GM06990 (cell line): ENCODE results near the gene ACAA1.

Experiments
- DNase-seq: peaks from one replicate; pipeline ENCODE4 v3.0.0-alpha.2; 2011; ENCODE audit not compliant: insufficient read length; ENCODE audit errors: extremely low read depth
- H3K27me3 ChIP-seq: replicated peaks from 2 replicates; pipeline ENCODE4 v1.6.0; 2011; ENCODE audit warnings: low read length; ENCODE audit not compliant: control insufficient read depth, insufficient read depth
- H3K36me3 ChIP-seq: 2 replicates; pipeline ENCODE4 v1.5.1; 2011; ENCODE audit warnings: low read length; ENCODE audit not compliant: control insufficient read depth, insufficient read depth
- H3K4me3 ChIP-seq: replicated peaks from 2 replicates; pipeline ENCODE4 v1.5.1; 2011; ENCODE audit warnings: low read depth, mild to moderate bottlenecking, control low read depth, low read length
- CTCF ChIP-seq: IDR thresholded peaks from 2 replicates; pipeline ENCODE4 v1.5.1; 2011; ENCODE audit warnings: low read length, control low read depth, mild to moderate bottlenecking, inconsistent platforms; ENCODE audit not compliant: insufficient read depth, poor library complexity, severe bottlenecking

The ACAA1 gene

DNA sequence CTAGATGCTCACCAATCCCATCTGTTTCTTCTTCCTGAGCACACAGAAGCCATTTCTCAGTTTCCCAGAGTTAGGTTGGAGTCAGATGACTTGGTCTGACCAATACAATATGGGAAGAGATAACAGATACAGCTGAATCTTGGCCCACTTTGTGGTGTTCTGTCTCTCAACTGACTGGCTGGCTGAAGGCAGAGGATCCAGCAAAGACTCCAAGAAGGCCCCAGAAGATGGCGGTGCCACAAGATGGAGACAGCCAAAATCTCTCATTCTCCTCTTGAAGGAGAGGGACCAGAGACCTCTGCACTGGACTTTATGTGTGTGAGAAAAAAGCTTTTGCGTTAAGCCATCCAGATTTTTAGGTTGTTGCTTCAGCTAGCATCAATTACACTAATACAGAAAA is 20.2 kb upstream of the ACAA1 start:
- no peak overlapping the region for H3K4me3 ChIP-seq
- no peaks in the 10 kb centered on the region for H3K36me3 ChIP-seq
- H3K27me3 ChIP-seq = no peaks in the 10 kb centered on the region
- no peak for DNase-seq
- no peak for TF ChIP-seq CTCF

- H3K36me3 ChIP-seq = no peaks in the 10 kb centered on the region
- no peak for DNase-seq
- no peak overlapping the region for H3K4me3 ChIP-seq
- H3K27me3 ChIP-seq = no peaks in the 10 kb centered on the region
- no peak for TF ChIP-seq CTCF
Measured at GRCh38 chr3:38155825-38156224, 18.9 kb upstream of the ACAA1 start.

GRCh38 chr3:38154625-38155255 is 17.8 kb upstream of the ACAA1 start:
- H3K4me3 ChIP-seq = no peak overlapping the region
- no peaks in the 10 kb centered on the region for H3K36me3 ChIP-seq
- DNase-seq = no peak
- TF ChIP-seq CTCF = no peak
- no peaks in the 10 kb centered on the region for H3K27me3 ChIP-seq

GRCh38 chr3:38154033-38154494 is 17.1 kb upstream of the ACAA1 start:
- no peak for TF ChIP-seq CTCF
- no peaks in the 10 kb centered on the region for H3K36me3 ChIP-seq
- no peaks in the 10 kb centered on the region for H3K27me3 ChIP-seq
- H3K4me3 ChIP-seq = no peak overlapping the region
- DNase-seq = no peak

DNA sequence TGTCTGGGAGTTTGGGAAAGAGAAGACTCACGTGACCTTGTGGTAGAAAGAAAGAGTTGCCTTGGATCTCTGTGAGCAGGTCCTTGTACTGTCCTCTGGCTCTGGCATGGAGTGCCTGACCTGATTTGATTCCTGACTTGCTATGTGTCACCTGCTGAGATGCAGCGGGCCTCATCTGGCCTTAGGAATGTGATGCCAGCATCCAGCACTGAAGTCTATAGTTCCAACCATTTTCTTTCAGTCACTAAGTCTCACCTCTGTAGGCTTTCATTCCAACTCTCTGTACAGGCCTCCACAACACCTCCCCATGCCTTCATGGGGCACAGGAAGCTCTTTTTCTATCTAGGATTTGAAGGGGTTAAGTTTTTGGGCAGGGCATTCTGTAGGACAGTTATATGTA is 16.3 kb upstream of the ACAA1 start:
- no peak for TF ChIP-seq CTCF
- Histone ChIP-seq H3K4me3 (no peak overlapping the region), H3K36me3 (no peaks in the 10 kb centered on the region), H3K27me3 (no peaks in the 10 kb centered on the region)
- DNase-seq = no peak

GRCh38 chr3:38152609-38153008 is 15.7 kb upstream of the ACAA1 start:
- Histone ChIP-seq H3K4me3 (no peak overlapping the region), H3K36me3 (no peaks in the 10 kb centered on the region), H3K27me3 (no peaks in the 10 kb centered on the region)
- no peak for TF ChIP-seq CTCF
- DNase-seq = no peak
